HG02852 (cell line): ENCODE results near the gene CPSF4L.

ENCODE experiments used
- ATAC-seq: cut with Tn5 transposase; IDR thresholded peaks from one replicate; pipeline ENCODE4 v1.9.1; 2021; ENCODE audit warnings: mild to moderate bottlenecking, moderate library complexity; ENCODE audit not compliant: unreplicated experiment

Gene CPSF4L

DNA sequence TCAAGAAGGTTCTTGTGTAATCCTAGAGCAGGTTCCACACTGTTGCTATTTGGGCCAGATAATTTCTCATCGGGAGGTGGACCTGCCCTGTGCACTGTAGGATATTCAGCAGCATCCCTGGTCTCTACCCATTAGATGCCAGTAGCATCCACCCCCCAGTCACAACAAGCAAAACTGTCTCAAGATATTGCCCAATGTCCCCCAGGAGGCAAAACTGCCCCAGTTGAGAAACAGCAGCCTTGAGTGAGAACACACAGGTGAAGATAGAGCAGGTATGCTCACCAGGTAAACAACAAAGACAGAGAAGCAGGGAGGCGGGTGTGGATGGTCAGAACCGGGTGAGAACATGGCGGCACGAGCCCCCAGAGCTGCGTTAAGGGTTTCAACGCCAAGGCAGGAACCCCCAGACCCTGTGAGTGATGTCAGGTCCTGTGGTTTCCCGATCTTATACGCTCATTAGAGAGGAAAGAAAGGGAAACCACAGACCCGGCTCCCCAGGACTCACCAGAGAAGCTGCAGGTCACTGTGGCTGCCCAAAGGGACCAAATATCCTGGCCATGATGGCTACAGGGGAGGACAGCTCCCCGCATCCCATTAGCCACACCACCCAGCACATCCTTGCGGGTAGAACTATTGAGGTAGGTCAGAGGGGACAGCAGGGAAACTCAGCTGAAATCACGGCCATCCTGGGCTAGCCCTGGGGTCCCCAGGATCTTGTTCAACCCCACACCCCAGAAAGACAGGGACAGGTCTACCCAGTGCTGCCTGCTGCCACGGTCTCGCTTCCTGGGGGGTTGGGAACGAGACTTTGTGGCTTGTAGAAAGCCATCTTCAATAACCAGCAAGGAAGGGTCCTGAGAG is 28.9 kb upstream of the CPSF4L start:
- peak; percentile 39 for ATAC-seq

DNA sequence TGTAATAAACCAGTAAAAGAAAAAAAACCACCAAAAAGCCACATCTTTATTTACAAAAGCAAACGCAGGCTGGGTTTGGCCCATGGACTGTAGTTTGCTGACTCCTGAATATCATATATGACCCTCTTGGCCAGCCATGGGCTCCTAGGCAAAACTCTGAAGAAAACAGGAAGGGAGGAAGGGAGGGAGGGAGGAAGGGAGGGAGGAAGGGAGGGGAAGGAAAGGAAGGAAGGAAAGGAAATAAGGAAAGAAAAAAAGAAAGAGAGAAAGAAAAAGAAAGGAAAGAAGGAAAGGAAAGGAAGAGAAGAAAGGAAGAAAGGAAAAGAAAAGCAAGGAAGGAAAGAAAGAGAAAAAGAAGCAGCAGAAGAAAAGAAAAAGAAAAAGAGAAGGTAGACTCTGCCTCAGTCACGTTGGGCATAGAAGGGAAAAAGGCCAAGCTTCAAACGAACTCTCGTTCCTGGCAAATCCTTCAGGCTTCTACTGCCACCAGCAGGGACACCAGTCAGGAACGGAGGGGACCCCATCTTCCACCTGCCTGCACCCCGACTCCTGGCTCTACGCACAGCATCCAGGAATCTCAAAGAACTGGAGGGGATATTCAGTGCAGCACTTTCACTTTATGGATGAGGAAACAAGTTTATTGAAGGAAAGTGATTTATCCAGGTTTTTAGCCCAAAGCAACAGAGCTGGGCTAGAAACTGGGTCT is 28.0 kb upstream of the CPSF4L start:
- no peak for ATAC-seq

DNA sequence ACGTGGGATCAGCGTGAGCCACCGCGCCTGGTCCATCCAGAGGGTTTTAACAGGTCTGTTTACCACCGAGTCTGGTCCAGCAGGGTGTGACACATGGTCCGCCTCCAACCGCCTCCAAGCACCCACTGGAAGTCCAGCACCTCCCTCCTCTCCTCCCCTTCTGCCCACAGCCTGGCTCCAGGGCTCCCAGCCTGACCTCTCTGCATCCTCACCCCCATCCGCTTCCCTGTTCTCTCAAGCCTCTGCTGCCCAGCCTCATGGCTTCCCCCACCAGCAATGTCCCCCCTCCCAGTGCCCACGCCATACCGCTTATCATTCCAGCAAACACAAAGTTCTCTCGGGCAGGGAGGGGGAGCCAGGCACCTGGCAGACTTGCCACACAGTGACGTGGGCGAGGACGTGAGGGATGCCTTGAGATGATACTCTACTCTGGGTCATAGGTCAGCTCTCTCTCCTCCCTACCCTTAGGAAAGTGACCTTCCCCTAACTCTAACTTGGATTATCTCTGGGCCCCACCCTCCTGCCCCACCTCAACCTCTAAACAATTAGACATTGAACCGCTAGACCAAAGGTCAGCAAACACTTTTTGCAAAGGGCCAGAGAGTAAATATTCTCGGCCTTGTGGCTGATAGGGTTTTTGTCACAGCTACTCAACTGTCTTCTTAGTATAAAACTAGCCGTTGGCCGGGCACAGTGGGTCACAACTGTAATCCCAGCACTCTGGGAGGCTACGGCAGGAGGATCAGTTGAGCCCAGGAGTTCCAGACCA is 27.0 kb upstream of the CPSF4L start:
- ATAC-seq: no peak

DNA sequence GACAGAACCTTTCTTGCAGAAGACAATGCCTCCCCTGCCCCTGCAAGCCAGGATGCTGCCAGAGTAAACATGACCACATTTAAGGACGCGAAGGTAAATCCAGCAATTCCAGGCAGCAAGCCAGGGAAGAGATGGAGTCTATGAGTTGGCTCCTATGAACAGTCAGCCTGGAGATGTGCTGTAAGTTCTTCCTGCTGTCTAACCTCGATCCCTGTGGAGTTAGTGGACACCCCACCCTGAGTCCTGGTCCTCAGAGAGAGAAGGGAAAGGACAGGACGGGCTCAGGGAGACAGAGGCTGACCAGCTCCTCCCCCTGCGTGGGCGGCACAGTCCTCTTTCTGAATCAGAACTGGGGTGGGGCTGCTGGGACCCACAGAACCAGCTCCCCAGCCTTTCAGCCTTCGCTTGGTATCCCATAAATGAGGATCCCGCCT is 25.2 kb upstream of the CPSF4L start:
- ATAC-seq: no peak

DNA sequence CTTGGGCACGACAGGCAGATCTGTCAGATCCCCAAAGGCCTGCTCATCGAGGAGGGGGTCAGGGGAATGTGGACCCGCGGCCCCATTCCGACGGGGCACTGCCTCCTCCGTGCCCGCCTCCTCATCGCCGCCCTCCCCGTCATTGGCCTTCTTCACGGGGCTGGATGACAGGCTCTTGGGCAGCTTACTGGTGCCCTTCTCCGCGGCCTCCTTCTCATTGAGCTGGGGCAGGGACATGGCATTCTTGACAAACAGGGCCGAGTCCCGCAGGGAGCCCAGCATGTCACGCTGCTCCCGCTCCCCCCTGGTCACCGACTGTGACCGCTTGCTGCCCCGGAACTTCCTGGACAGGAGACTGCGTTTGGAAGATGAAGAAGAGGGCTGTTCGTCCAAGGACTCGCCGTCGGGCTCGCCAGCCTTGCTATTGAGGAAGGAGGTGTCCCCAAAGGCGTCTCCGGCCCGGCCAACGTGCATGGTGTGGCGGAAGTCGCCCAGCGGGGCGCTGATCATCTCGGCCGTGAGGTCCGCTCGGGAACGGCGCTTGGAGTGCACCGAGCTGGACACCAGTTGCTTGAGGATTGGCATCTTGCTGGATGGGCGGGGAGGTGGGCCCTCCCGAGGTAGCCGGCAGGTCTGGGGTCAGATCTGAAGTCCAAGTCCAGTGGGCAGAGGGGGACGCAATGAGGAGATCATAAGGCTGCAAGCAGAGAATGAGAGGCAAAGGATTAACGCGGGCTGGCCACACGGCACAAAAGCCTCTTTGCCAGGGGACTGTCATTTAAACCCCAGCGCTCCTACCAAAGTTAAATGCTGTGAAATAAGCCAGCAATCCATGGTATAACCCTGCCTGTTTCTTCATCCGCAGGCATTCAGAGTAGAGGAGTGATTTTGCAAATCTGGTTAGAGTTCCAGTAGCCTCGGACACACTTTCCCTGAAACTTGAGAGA is 24.5 kb upstream of the CPSF4L start:
- no peak for ATAC-seq

DNA sequence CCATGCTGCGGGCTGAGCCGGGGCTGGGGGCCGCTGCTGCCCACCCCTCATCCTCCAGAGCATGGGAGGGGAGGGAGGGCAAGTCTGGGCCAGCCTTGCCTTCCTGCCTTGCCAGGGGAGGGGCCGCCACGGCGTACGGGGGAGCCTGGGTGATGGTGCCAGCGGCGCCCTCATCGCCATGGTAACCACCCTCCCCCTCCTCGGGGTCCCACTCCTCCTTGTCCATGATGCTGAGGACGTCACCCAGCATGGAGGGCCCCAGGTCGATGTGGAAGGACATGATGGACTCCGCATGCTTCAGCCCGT is 23.9 kb upstream of the CPSF4L start:
- no peak for ATAC-seq

DNA sequence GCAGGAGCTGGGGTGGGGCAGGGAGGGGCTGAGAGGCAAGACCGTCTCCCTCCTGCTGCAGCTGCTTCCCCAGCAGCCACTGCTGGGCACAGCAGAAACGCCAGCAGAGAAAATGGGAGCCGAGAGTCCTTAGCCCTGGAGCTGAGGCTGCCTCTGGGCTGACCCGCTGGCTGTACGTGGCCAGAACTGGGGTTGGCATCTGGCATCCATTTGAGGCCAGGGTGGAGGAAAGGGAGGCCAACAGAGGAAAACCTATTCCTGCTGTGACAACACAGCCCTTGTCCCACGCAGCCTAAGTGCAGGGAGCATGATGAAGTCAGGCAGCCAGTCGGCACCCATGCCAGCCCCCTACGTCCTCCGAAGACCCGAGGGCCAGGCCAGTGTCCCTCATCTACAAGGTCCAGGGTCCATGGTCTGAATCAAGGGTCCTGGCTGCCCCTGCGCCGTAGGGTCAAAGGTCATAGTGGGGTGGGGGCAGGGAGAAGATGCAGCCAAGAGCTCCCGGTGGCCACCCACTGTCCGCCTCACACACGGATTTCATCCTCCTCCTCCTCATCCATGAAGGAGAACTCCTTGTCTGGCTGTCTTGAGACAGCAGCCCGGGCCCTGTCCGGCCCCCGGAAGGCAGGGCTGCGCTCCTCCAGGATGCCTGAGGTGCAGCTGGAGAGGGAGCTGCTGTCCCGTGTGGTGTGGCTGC is 23.4 kb upstream of the CPSF4L start:
- no peak for ATAC-seq

DNA sequence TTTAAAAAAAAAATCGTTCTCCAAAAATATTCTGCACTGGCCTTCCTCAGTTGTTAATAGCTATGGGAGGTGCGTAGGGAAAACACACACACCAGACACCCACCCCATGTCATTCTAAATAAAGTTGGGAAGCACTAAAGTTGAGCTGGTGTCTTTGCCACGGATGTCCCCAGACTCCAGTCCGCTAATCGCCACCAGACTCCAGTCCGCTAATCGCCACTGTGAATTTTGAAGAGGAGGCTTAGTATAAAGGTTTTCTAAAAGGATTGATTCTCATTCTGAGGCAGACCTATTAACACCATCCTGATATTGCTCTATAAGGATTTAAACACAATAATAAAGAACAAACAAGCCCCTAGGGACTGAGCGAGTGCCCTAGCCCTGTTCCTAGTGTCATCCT is 22.7 kb upstream of the CPSF4L start:
- no peak for ATAC-seq

DNA sequence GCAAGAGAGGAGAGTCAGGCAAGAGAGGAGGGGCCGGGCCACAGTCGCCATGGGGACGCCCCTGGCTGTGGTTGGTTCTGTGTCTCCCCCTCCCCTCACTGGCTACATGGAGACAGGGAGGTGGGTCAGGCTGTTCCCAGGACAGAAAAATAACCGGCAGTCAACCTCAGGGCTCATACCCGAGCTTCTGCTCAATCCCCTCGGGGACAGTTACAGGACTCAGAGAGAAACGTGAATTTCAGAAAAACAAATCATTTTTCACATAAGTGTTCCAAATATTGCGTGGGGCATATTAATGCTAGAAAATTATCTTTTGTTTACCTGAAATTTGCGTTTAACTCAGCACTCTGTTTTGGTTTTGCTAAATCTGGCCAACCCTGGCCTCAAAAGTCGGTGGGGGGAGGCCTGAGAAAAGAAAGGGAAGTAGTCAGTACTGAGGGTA is 22.2 kb upstream of the CPSF4L start:
- ATAC-seq: no peak

DNA sequence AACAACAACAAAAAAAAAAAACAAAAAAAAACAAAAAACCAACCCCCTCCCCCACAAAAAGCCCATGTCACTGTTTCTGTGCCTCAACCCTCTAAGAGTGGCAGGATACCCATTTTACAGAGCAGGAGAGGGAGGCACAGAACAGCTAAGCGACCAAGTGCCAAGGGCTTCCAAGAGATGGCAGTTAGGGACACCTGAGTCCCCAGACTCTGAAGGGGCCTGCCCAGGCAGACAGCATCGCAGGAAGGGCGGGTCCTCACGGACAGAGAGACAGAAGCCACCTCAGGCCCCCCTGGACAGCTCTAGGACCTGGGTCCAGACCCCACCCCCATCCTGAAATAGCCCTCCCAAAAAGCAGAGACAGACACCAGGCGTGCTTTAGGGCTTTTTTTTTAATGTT is 21.6 kb upstream of the CPSF4L start:
- ATAC-seq: no peak

DNA sequence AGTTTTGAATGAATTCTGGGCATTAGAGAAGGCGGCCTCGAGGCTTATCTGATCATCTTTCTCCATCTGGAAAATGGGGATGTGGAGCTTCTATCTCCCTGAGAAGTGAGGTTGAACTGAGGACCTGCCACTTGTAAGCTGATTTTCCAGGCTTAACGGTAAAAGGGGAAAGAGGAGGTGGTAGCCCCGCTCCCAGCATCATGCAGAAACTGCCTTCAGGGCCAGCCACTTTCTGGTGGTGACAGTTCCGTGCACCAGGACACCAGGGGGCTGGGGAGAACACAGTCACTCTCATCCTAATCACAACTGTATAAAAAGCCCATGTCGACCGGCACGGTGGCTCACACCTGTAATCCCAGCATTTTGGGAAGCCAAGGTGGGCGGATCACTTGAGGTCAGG is 20.9 kb upstream of the CPSF4L start:
- ATAC-seq: no peak

DNA sequence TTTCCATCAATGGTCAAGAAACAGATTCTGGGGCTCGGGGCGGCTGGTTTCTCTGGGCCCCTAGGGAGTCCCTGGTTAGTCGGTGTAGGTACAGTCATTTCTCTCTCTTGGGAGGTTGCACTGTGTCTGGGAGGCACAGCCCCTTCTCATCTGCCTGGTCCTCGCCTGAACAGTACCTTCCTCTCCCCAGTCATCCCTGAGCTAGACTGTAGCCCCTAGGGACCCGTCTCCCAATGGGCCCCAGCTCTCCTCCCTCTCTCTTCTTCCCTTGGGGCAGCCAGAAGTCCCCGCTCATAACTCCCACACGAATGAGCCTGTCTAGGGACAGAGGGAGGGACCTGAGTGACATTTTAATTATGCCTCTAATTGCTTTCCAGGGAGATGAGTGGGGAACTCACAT is 20.2 kb upstream of the CPSF4L start:
- ATAC-seq: peak; percentile 94

DNA sequence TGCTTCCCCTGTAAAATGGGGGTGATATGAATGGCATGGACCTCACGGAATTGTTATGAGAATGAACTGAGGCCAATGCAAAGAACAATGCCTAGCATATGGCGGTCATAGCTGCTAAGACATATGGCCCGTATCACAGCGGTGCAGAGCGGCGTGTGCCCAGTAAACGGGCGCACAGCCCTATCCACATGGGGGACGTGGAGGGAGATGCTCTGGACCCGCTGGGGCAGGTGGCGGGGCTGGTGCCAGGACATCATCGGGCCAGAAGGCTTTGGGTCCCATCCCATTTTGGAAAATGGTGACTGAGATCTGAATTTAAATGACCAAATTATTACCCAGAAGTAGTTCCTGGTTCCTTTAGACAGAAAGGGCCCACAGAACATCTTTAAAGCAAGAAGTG is 18.5 kb upstream of the CPSF4L start:
- ATAC-seq: no peak

DNA sequence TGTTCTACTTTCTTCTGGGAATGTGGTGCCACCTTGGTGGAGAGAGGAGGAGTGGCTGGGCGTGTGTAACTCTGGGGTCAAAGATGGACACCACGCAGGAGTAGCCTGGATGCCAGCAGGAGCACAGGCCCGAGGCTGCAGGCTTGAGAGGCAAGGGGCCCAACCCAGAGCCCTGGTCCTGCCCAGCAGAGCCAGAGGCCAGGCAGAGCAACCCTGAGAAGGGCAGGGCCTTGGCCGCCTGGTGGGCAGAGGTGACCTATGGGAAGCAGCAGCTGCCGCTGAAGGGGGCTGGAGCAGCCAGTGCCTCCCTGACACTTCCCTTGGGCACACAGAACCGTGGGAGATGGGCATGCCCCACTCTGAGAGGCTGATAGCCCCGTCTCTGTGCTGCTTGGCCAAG is 18.0 kb upstream of the CPSF4L start:
- no peak for ATAC-seq

DNA sequence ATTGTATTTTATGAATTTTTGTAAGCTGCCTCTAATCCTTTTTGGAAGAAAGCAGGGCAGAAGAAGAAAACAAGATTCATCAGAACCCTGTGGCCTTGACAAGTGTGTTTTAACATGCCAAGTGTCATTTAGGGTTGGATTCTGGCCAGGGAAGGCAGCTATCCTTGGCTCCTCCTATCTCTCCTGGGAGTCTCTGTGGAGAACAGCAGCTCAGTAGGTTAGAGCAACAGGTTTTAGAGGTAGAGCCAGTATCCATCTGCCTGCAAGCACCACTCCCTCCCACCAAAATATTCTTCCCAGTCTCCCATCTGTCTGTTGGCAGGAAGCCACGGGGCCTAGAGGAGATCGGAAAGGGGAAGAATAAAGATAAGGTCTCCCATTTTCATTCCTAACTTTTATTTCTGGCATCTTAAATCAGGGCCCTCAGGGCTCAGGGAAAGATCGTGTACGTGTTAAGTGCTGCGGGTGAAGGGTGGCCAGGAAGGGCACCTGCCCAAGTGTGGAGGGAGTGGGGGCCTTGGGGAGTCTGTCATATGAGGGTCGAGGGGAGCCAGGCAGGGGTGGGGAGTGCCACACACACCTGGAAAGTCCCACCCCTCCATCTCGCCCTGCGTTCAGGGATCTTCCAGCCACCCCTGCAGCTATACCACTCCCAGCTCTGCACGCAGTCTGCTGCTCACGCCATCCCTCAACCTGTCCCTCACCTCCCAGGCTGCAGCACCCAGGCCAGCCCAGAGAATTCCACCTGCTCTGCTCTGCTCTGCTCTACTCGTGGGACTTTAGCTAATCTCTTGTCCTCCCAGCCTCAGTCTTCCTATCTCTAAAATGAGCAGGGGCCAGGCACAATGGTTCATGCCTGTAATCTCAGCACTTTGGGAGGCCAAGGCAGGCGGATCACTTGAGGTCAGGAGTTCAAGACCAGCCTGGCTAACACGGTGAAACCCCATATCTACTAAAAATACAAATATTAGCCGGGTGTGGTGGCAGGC is 17.1 kb upstream of the CPSF4L start:
- no peak for ATAC-seq

DNA sequence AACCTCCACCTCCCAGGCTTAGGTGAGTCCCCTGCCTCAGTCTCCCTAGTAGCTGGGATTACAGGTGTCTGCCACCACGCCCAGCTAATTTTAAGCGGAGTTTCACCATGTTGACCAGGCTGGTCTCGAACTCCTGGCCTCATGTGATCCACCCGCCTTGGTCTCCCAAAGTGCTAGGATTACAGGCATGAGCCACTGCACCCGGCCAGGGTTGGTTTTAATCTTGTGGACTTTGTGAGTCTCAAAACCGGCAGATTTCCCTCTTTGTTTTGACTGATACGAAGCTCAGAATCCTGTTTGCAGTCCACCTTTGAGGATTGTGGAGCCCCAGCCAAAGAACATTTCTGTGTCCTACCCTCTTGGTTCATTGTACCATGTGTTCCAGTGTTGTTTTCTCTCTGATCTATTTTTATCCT is 16.4 kb upstream of the CPSF4L start:
- ATAC-seq: no peak

DNA sequence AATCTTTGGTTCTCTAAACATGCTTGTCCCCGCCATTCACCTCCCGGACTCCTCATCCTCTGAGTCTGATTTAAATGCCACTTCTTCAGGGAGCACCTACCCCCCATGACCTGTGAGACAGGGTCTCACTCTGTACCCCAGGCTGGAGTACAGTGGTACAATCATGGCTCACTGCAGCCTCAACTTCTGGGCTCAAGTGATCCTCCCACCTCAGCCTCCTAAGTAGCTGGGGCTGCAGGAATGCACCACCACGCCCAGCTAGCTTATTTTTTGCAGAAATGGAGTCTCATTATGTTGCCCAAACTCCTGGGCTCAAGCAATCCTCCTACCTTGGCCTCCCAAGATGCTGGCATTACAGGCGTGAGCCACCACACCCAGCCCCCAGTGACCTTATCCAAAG is 12.8 kb upstream of the CPSF4L start:
- ATAC-seq: no peak

DNA sequence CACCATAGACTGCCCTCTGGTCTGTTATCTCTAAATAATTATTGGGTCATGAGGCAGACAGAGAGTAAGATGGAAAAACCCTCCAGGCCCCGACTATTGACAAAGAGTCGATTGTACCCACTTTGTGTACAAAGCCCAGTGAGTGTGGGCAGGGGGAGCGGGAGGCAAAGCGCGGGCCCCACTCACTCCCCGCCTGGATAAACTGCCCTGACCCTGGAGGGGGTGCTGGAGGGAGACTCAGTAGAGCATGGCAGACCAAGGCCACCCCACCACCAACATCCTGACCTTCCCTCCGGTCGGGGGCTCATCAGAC is 11.2 kb upstream of the CPSF4L start:
- no peak for ATAC-seq

DNA sequence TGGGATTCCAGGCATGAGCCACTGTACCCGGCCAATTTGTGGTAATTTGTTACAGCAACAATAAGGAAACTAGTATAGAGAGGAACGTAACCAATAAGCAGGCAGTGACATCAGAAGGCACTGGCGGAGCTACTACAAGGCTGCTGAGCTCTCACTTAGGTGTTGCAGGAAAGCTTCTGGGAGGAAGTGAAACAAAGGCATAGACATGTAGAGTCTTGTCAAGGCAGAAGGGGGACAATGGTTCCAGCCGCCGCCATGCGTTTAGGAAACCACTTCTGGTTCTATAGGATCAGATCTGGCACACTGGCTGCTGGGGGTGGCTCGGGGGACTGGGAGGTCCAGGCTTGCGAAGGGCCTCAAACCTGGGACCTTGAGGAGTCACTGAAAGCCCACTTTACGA is 9.4 kb upstream of the CPSF4L start:
- peak; percentile 96 for ATAC-seq
